ENCODE data around the gene LMTK3.

LMTK3 gene

DNA sequence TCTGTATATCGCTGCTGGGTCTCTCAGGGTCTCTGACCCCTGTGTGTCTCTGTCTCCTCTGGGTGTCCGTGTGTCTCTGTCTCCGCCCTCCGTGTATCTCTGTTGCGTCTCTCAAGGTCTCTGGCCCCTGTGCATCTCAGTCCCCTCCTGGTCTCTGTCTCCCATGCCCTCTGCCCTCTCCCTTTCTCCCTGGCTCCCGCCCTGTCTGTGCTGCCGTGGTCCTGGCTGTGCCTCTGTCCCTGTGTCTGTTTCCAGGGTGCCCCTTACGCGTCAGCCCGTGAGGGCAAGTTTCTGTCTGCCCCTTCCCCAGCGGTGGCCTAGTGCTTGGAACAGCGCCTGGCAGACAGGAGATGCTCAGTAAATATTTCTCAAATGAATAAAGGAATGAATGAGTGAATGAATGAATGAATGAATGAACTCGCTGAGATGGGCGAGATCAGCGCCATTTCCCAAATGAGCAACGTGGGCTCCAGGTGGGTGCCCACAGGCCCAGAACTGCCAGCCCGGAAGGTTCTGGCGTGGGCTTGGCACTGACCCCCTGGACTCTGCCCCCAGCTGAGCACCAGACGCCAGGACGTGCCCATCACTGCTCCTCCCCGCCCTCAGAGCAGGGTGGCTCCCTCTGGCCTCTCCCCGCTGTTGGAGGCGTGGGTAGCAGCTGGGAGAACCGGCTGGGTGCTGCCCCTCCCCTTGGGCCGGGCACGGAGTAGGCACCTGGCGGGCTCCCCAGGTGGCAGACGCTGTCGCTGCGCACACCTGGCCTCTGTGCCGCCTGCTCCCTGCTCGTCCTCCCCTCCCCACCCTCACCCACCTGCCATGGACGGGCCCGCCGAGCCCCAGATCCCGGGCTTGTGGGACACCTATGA lies 40.0 kb upstream of the LMTK3 start, which contains the start of gene SULT2B1:
TSS of gene SULT2B1 (plus strand) at position 736 of the 866 bp plus-strand sequence. CDS start at position 817, 81 bp downstream.
- no peaks in the 10 kb centered on the region for H3K4me1 ChIP-seq (ENCODE audit: control insufficient read depth in 1 of 2, insufficient read depth in 1 of 2, low read depth in 1 of 2, low read length in 1 of 2)
- TF ChIP-seq, protein P1, sequence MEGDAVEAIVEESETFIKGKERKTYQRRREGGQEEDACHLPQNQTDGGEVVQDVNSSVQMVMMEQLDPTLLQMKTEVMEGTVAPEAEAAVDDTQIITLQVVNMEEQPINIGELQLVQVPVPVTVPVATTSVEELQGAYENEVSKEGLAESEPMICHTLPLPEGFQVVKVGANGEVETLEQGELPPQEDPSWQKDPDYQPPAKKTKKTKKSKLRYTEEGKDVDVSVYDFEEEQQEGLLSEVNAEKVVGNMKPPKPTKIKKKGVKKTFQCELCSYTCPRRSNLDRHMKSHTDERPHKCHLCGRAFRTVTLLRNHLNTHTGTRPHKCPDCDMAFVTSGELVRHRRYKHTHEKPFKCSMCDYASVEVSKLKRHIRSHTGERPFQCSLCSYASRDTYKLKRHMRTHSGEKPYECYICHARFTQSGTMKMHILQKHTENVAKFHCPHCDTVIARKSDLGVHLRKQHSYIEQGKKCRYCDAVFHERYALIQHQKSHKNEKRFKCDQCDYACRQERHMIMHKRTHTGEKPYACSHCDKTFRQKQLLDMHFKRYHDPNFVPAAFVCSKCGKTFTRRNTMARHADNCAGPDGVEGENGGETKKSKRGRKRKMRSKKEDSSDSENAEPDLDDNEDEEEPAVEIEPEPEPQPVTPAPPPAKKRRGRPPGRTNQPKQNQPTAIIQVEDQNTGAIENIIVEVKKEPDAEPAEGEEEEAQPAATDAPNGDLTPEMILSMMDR (IDR thresholded peaks at IDR 0.05) = no peak
- no peak within 1 kb of the TSS for H3K4me3 ChIP-seq (ENCODE audit: low read depth in 1 of 2, low read length in 1 of 2)
- no peaks in the 10 kb centered on the region for H3K36me3 ChIP-seq
- no peaks in the 10 kb centered on the region for H3K27me3 ChIP-seq
- no peak within 1 kb of the TSS for H3K27ac ChIP-seq
- no peaks in the 10 kb centered on the region for H3K9me3 ChIP-seq

DNA sequence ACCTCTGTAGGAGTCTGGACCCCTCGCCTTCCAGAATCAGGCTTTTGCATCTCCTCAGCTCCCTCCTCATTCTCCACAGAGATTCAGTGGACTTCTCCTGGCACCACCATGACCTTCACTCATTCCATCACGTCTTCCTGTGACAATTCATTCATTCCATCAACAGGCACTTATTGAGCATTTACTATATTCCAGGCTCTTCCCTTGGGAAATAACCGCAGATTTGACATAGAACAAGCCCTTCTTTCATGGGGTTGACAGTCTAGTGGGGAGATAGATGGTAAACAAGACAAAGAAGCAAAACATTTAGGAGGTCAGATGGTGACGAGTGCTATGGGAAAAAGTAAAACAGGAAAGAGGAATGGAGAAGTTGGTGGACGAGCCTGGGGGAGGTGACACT lies 37.7 kb upstream of the LMTK3 start:
- no peaks in the 10 kb centered on the region for H3K27me3 ChIP-seq
- TF ChIP-seq, protein P1 (IDR thresholded peaks at IDR 0.05) = no peak
- H3K27ac ChIP-seq = no peak overlapping the region

DNA sequence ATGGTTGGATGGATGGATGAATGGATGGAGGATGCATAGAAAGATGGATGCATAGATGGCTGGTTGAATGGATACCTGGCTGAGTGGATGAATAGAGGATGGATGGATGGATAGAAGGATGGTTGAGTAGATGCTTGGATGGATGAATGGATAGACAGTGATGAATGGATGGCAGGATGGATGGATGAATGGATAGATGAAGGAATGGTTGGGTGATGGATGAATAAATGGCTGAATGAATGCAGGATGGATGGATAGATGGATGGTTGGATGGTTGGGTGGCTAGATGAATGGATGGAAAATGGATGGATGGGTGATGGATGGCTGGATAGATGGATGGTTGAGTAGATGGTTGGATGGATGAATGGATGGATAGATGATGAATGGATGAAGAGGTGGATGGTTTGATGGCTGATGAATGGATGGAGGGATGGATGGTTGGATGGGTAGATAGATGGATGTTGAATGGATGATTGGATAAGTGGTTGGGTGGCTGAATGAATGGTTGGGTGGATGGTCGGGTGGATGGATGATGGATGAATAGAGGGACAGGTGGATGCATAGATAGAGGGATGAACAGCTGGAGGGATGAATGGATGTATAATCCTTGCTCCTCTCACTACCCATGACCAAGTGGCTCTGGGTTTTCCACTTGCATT lies 36.7 kb upstream of the LMTK3 start:
- TF ChIP-seq, protein P1 (IDR thresholded peaks at IDR 0.05) = no peak
- no peaks in the 10 kb centered on the region for H3K4me1 ChIP-seq (ENCODE audit: control insufficient read depth in 1 of 2, insufficient read depth in 1 of 2, low read depth in 1 of 2, low read length in 1 of 2)
- H3K27ac ChIP-seq = no peak overlapping the region
- no peaks in the 10 kb centered on the region for H3K36me3 ChIP-seq
- H3K27me3 ChIP-seq = no peaks in the 10 kb centered on the region
- H3K4me3 ChIP-seq (ENCODE audit: low read depth in 1 of 2, low read length in 1 of 2) = no peak overlapping the region
- no peaks in the 10 kb centered on the region for H3K9me3 ChIP-seq

More for the DNA sequence above, 37.7 kb upstream of the LMTK3 start:
- Histone ChIP-seq H3K4me1 (ENCODE audit: control insufficient read depth in 1 of 2, insufficient read depth in 1 of 2, low read depth in 1 of 2, low read length in 1 of 2) (no peaks in the 10 kb centered on the region), H3K36me3 (no peaks in the 10 kb centered on the region), H3K9me3 (no peaks in the 10 kb centered on the region), H3K4me3 (ENCODE audit: low read depth in 1 of 2, low read length in 1 of 2) (no peak overlapping the region)

DNA sequence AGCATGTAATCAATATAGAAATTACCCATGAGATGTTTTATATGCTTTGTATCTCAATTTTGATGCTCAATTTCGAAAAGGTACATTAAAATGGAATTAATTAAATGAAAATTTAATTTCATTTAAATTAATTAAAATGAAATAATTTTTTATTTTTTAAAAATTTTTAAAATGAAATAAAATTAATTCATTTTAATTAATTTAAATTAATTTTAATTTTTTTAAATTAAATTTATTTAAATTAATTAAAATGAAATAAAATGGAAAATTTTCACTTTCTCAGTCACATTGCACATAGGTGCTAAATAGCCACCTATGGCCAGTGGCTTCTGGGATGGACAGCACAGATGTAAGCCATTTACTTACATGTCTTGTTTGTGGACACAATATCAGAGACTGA lies 36.1 kb upstream of the LMTK3 start:
- Histone ChIP-seq H3K27ac (no peak overlapping the region), H3K4me1 (ENCODE audit: control insufficient read depth in 1 of 2, insufficient read depth in 1 of 2, low read depth in 1 of 2, low read length in 1 of 2) (no peaks in the 10 kb centered on the region), H3K27me3 (no peaks in the 10 kb centered on the region), H3K4me3 (ENCODE audit: low read depth in 1 of 2, low read length in 1 of 2) (no peak overlapping the region), H3K36me3 (no peaks in the 10 kb centered on the region), H3K9me3 (no peaks in the 10 kb centered on the region)
- TF ChIP-seq, protein P1 (IDR thresholded peaks at IDR 0.05) = no peak

DNA sequence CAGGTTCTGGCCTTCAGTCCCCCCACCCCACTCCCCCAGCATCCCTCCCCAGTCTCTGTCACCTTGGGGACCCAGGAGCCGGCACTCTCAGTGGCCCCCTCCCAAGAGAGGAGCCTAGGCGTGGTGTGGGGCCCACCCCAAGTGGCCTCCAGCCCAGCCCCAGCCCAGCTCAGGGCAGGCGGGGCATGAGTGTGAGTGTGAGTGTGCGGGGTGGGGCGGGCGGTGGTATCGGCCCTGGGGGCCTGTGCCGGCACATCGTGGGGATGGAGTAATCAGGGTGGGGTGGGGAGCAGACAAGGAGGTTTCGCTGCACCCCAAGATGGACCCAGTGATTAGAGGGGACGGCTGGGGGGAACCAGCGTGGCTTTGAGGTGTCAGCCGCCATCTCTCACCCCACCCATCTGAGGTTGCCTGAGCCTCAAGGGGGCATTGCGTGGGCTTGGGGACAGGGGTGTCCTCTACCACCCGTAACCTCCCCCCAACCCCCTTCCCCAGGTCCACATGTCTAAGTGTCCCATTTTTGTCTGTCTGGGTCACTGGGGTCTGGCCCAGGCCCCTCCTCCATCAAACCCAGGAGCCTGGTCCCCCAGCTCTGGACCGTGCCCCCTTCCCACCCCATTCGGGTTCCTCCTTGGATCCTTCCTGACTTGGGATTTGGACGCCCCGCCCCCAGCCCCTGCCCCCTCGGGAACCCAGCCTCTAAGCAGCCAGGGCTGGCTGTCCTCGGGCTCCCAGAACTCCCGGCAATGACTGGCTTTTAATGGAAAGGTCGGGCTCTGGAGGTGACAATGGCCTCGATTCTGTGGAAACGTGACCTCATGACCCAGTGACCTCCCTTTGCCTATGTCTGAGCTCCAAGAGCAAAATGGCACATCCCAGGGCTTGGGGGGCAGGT lies 33.5 kb upstream of the LMTK3 start:
- Histone ChIP-seq H3K4me3 (ENCODE audit: low read depth in 1 of 2, low read length in 1 of 2) (no peak overlapping the region), H3K27ac (no peak overlapping the region), H3K27me3 (no peaks in the 10 kb centered on the region), H3K9me3 (no peaks in the 10 kb centered on the region), H3K36me3 (no peaks in the 10 kb centered on the region), H3K4me1 (ENCODE audit: control insufficient read depth in 1 of 2, insufficient read depth in 1 of 2, low read depth in 1 of 2, low read length in 1 of 2) (no peaks in the 10 kb centered on the region)
- TF ChIP-seq, protein P1 (IDR thresholded peaks at IDR 0.05) = no peak

Measured in neutrophil (primary cell).